Measurements from ENCODE around the gene RC3H2.
A peak's percentile ranks its signal among the peaks of the same experiment; 100 is the strongest.
"Not testable (repeated sequence)": the region's sequence is repeated elsewhere in the genome, so short reads cannot be mapped to it uniquely, and the experiment has no call there.

Gene RC3H2

DNA sequence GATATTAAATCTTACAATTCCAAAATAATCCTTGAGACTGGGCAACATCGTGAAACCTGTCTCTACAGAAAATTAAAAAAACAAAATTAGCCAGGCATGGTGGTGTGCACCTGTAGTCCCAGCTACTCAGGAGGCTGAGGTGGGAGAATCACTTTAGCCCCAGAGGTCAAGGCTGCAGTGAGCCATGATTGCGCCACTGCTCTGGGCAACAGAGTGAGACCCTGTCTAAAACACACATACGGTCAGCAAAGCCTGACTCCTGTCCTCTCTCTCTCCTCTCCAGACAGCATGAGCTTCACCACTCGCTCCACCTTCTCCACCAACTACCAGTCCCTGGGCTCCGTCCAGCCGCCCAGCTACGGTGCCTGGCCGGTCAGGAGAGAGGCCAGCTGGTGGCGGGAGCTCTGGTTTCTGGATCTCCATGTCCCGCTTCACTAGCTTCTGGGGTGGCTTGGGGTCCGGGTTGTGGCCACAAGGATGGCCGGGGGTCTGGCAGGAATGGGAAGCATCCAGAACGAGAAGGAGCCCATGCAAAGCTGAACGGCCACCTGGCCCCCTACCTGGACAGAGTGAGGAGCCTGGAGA lies 67.8 kb downstream of the RC3H2 start:
- DNase-seq: no peak

DNA sequence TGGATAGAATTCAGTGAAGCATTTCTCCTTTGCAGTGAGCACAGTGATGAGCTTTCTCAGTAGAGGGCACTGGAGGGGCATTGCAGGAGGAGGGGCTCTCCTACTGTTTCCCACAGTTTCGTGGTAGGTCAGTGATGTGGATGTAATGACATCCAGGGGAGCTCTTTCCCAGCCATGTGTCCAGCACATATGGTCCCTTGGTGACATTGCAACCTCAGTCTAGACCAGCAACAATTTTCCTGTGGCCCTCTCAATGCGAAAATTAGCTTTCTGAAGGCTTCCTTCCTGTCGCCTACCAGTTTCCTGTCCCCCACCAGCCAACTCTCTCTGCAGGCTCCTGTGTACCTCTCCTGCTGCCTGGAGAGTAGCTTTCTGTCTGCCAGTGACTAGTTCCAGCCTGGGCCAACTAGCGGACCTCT lies 69.8 kb downstream of the RC3H2 start:
- DNase-seq: peak in 1 of 2 donors; percentile 4

DNA sequence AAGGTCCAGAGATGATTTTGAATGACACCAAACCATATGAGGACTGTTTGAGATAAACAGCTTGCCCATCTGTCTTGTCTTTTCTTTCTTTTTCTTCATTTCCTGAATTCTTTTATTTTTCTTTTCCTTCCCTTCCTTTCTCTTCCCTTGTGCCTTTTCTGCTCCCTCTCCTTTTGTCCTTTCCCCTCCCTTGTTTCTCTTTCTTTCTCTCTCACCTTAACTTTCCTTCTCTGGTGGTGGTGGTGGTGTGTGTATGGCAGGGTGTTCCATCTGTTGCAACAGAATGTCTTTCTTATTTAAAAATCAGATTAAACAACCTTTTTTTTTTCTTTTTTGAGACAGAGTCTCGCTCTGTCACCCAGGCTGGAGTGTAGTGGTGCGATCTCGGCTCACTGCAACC lies 73.0 kb downstream of the RC3H2 start:
- no peak for DNase-seq

DNA sequence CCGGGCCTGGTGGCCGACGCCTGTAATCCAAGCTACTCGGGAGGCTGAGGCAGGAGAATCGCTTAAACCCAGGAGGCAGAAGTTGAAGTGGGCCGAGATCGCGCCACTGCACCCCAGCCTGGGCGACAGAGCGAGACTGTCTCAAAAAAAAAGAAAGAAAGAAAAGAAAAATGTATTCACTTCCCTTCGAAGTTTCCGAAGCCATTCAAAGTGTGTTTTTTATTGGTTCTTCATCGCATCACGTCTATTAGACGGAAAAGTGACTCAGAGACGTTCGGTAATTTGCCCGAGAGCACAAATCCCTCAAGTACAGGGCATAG lies 76.2 kb downstream of the RC3H2 start:
- not testable (repeated sequence) for DNase-seq

DNA sequence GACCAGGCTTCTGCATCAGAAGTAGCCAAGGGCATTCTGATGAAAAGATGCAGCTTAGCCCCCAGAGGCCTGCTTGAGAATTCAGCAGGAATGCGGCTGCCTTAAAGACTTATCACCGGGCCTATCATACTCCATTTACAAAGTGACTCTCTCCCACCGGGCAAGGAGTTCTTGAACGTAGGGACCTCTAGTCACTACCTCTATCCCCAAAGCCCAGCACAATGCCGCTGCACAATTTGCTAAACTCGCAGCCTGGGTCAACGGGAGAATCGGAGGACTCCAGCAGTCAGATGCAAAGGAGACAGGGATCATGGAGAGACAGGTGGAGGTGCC lies 77.4 kb downstream of the RC3H2 start:
- no peak for DNase-seq

DNA sequence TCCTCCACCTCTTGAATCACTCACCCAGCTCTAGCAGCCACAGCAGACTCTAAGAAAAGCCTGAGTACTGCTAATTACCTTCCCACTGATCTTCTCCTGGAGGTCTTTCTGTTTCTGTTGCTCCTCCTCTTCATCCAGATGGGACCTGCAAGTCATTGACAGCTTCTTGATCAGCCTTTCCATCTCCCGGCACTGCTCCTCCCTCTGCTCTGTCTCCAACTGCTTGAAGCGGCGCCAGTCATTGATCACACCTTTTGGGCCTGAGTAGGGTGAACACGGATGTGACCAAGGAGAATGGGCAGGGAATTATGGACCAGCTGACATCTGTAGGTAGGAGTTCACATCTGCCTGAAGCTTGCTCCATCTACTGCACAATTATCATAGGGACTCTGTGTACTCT lies 82.2 kb downstream of the RC3H2 start:
- DNase-seq: no peak

DNA sequence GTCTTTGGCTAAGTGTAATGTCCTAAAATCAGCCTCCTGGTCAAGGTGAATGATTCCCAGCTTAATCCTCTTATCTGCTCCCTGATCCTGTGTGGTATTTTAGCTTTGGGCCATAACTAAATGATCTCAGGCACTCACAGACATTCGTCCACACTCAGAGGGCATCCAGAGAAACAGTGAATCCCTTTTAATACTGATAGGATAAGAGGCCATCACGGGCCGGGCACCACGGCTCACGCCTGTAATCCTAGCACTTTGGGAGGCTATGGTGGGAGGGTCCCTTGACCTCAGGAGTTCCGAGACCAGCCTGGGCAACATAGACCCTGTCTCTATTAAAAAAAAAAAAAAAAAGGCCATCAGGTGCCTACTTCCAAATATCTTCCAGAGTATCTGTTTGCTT lies 83.1 kb downstream of the RC3H2 start:
- no peak for DNase-seq

DNA sequence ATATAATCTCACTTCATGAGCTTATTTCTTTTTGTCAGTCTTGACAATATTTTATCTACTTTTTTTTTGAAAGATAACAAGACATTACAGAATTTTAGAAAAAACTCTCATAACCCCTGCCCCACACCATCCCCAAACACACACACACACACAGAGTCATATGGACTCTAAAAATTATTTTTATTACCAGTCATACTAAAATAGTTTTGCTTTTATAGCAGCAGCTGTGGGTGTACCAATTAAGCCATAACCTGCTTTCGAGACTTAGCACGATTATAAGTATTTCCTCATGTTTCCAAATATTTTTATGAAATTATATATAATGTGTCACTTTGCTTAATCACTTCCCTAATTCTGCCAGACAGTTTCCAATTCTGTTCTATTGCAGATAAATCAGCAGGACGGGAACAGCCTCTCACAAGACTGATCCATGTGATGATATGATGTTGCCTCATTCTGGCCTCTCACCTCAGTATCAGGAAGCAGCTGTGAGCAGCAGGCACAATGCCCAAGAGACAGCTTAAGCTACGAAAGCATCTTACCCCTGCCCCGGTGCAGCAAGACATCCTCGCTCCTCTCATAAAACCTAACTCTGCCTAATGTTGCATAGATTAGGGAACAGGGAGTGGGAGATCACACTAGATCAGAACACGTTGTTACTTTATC lies 83.7 kb downstream of the RC3H2 start:
- DNase-seq: no peak

DNA sequence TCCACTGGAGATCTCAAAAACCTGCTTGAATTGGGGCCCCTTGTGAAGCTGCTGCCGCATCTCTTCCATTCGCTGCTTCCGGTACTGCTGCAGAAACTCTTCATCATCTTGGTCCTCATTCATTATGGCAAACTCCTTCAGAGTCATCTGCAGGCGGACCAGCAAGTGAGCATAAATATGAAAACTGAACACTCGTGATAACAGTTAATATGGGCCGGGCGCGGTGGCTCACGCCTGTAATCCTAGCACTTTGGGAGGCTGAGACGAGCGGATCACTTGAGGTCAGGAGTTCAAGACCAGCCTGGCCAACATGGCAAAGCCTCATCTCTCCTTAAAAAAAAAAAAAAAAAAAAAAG lies 84.7 kb downstream of the RC3H2 start:
- DNase-seq: no peak

DNA sequence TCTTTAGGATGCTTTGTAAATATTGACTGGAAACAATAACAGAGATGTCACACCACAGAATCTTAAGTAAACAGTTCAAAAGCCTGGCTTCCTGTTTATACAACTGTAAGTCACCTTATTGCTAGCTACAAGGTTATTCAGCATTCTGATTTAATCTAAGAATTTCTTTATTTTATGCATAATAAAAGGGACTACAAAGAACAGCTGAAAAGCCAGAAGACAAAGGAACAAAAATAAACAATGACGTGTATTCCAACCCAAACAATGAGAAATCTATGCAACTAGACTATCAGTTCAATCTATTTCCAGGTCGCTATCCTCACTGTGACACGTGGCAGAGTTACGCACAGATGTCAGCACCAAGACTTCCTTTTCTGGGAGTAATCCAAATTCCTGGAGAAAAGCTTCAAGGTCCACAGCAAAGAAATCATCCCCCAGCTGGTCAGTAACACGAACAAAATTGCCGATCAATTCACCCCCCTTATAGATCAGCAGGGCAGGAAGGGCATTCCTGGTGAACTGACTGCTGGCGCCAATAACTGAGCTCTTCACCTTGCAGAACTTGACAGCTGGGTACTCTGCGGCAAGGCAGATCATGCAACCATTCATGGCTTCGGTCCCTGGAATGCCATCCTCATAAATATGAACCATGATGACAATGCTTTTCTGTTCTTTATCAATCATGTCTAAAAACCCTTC lies 85.2 kb downstream of the RC3H2 start:
- no peak for DNase-seq

DNA sequence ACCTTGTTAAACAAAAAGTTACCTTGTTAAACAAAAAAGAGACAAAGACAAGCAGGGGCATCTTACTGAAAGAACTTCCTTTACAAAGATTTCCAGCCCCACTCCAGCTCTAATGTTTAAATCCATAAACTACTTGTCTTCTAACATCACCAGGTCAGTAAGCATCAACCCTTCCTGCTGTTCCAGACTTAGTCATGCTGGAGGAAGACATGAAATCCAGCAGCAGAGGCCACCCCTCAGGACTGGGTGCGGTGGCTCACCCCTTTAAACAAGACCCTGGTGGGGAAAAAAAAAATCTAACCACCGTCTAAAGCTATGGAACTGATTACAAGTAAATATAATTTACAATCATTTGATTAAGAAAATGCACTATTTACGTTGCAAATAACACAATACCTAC lies 85.8 kb downstream of the RC3H2 start:
- no peak for DNase-seq

DNA sequence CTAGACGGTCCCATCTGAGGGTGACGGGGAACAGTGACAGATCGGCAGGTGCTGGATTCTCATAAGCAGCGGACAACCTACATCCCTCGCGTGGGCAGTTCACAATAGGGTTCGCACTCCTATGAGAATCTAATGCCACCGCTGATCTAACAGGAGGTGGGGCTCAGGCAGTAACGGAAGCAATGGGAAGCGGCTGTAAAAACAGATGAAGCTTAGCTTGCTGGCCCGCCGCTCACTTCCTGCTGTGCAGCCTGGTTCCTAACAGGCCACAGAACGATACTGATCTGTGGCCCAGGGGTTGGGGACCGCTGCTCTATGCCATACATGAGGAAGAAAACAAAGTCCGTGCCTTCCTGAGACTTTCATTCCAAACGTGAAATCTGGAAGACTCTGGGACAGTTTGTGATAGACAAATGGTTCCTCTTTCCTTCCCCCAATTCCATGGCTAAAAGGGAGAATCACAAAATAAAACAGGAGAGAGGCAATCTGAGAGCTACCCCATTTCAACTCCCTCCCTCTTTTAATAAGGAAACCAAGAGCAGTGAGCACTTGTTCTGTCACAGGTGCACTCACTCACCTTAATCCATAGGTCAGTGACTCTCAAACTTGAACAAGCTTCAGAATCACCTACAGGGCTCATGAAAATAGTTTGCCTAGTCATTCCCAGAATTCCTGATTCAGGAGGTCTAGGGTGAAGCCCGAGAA lies 88.8 kb downstream of the RC3H2 start:
- DNase-seq: peak; percentile 35 to 40

DNA sequence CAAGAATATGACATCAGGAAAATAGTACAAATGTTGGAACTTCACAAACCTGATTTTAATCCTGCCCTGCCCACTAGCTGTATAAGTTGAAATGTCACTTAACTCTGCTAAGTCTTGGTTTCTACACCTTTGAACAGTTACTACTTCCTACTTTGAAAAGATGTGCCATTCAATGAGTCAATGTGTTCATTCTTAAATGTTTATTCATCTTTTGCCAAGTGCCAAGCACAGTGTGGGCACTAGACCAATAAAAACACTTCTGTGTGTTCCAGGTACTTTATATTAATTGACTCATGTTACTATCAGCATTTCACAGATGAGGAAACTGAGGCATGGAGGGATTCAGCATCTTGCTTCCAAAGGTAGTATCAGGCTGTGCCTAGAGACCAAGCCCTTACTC lies 89.6 kb downstream of the RC3H2 start:
- no peak for DNase-seq

DNA sequence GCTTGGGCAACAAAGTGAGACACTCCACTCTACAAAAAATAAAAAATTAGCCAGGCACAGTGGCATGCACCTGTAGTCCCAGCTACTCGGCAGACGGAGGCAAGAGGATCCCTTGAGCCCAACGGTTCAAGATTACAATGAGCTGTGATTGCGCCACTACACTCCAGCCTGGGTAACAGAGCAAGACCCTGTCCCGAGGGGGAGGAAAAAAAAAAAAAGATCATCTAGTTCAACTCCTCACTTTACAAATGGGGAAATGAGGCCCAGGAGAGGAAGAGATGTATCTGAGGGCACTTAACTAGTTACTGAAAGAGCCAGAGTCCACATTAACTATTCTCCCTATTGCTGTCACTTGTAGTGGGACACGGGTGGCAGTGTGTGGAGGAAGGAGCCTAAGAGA lies 90.6 kb downstream of the RC3H2 start:
- DNase-seq: no peak

DNA sequence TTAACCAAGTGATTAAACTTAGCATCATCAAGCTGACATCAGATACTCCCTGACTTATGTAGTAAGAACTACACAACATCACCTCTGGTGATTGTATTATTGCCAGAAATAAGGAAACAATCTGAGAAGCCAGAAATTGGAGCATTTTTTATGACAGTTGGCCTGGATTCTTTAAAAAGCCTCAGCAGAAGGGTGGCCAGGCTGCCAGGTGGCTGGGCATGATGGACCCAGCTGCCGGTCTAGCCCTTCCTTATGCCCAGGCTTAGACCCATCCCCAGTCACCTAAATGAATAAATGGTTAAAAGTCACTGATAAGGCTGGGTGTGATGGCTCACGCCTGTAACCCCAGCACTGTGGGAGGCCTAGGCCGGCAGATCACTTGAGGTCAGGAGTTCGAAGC lies 92.4 kb downstream of the RC3H2 start:
- DNase-seq: no peak

DNA sequence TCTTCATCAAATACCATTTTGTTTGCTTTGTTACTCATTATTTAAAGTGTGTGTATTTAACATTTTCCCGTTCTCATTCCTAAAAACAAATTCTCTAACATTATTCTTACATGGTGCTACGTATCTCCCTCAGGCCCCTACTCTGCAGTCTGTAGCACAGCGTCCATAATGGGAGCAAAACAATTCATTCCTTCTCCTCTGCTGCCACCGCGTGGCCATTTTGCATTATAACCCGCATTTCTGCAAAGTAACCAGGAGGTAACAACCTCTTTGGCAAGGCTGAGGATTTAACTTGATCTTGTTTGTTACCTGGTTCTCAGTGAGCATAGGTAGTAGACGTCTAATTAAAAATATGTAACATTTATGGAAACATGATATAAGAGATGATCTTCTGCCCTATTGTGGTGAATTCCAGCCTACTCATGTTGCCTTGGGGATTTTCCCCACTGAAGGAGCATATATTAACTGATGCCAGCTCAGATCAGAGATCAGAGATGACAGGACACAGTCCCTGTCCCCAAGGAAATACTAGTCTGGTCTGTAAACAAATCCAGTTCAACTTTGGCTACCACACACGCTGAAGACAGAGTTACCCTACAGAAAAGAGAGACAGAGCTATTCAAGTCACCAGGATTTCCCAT lies 94.7 kb downstream of the RC3H2 start:
- peak; percentile 57 to 71 for DNase-seq

DNA sequence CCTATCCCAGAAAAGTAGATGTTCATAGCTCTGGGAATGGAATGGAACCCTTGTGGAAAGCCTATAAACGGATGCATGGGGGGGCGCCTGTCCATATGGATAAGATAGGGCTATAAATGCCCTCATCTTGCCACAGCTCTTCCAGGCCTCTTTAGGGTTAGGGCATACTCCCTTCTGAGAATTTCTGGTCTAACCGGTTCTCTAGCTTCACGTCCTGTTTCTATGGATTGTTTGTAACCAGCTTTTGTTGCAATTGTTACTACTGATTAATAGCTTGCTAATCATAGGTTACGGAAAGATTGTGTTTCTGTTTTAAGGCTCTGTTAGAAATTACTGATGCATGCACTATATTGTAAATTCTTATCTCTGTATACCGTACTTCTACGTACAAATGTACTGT lies 95.9 kb downstream of the RC3H2 start:
- DNase-seq: not testable (repeated sequence)

DNA sequence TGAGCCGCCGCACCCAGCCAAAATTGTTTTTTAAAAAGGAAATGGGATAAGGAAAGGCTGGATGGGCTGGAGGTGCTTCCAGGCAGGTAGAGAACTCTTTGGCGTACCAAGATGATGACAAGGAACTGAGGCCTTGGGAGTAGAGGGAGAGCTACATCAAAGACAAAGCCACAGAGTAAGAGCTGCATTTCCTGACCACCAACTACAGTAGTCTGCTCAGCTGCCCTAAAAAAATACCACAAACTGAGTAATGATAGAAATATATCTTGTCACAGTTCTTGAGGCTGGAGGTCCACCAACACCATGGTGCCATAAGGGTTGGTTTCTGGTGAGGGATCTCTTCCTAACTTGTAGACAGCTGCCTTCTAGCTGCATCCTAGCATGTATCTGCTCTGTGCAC lies 97.0 kb downstream of the RC3H2 start:
- DNase-seq: no peak

DNA sequence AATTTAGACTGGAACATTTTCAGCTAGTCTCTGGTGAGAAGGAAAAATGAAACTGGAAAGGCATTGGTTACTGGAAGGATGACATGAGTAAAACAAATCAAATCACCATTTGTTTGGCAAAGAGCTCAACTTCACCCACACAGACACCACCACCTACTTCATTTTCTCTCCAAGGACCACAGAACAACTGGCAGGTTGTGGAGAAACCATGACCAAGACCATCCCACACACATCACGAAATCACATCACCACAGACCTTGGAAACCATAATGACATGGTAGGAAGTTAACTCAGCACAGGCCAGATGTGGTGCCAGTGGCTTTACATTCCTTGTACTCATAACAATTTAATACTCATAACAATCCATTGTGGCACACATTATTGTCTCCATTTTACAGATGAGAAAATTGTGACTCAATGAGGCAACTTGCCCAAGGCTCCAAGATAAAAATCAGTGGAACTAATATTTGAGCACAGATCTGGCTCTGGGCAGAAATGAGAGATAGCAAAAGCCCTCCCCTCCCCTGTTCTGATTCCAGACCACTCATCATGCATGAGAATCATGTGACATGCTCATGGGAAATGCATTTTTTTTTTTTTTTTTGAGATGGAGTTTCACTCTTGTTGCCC lies 97.8 kb downstream of the RC3H2 start:
- no peak for DNase-seq

DNA sequence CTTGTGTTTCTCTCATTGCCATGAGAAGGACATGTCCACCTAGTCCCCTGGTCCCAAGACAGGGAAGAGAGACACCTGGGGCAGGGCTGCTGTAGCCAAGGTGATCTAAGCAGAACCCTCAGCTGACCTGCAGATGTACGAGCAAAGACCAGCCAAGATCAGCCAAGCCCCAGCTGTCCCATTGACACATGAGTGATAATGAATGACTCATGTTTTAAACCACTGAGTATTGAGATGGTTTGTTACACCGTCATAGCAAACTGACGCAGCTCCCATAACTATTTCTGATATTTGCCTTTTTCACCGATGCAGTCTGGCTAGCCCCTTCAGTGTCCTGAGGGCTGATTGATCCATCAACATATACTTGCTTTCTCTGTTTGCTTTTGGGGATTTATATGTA lies 98.5 kb downstream of the RC3H2 start:
- no peak for DNase-seq

DNA sequence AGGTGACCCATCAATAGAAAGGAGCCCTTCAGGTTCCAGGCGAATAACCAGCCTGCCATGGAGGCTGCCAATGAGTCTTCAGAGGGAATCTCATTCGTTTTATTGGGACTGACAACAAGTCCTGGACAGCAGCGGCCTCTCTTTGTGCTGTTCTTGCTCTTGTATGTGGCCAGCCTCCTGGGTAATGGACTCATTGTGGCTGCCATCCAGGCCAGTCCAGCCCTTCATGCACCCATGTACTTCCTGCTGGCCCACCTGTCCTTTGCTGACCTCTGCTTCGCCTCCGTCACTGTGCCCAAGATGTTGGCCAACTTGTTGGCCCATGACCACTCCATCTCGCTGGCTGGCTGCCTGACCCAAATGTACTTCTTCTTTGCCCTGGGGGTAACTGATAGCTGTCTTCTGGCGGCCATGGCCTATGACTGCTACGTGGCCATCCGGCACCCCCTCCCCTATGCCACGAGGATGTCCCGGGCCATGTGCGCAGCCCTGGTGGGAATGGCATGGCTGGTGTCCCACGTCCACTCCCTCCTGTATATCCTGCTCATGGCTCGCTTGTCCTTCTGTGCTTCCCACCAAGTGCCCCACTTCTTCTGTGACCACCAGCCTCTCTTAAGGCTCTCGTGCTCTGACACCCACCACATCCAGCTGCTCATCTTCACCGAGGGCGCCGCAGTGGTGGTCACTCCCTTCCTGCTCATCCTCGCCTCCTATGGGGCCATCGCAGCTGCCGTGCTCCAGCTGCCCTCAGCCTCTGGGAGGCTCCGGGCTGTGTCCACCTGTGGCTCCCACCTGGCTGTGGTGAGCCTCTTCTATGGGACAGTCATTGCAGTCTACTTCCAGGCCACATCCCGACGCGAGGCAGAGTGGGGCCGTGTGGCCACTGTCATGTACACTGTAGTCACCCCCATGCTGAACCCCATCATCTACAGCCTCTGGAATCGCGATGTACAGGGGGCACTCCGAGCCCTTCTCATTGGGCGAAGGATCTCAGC lies 104.8 kb downstream of the RC3H2 start, which contains the start of gene OR1K1:
TSS of gene OR1K1 (plus strand) at position 58 of the 995 bp plus-strand sequence. CDS start at position 58, 0 bp downstream.
- no peak for DNase-seq
